WTC11 (cell line): ENCODE data around the gene SMG1.

ENCODE experiments used
- ERG ChIP-seq: fragments of 250-450 bp; sonication (Bioruptor Pico); IDR thresholded peaks from 2 replicates; pipeline ENCODE4 v1.8.0; 2021; ENCODE audit warnings: mild to moderate bottlenecking
- FOXP1 ChIP-seq: sonication (generic); formaldehyde crosslinking; IDR thresholded peaks from 2 replicates; pipeline ENCODE4 v1.8.0; 2022; ENCODE audit warnings: missing genetic modification reagents, mild to moderate bottlenecking, moderate library complexity, borderline replicate concordance
- SOX15 ChIP-seq: fragments of 250-450 bp; sonication (Bioruptor Pico); IDR thresholded peaks from 2 replicates; pipeline ENCODE4 v1.9.0; 2021; ENCODE audit warnings: mild to moderate bottlenecking
- TEAD4 ChIP-seq: sonication (generic); formaldehyde crosslinking; IDR thresholded peaks from 2 replicates; pipeline ENCODE4 v1.8.0; 2022; ENCODE audit warnings: mild to moderate bottlenecking, missing genetic modification reagents
- TF ChIP-seq, protein P1 (sequence below): fragments of 200-600 bp; IDR thresholded peaks from 2 replicates; pipeline ENCODE4 v1.8.0; 2022; ENCODE audit warnings: antibody characterized with exemption
- TF ChIP-seq, protein P2 (sequence below): sonication (generic); formaldehyde crosslinking; IDR thresholded peaks from 2 replicates; pipeline ENCODE4 v1.8.1; 2022; ENCODE audit warnings: mild to moderate bottlenecking, moderate library complexity, missing genetic modification reagents

GRCh38 chr16:18796377-18796776 lies 129.8 kb downstream of the SMG1 start:
- TF ChIP-seq SOX15 (CRISPR knock-in tag) (no peak), ERG (no peak), TEAD4 (CRISPR knock-in tag) (no peak), FOXP1 (CRISPR knock-in tag) (no peak)
- TF ChIP-seq, protein P1, sequence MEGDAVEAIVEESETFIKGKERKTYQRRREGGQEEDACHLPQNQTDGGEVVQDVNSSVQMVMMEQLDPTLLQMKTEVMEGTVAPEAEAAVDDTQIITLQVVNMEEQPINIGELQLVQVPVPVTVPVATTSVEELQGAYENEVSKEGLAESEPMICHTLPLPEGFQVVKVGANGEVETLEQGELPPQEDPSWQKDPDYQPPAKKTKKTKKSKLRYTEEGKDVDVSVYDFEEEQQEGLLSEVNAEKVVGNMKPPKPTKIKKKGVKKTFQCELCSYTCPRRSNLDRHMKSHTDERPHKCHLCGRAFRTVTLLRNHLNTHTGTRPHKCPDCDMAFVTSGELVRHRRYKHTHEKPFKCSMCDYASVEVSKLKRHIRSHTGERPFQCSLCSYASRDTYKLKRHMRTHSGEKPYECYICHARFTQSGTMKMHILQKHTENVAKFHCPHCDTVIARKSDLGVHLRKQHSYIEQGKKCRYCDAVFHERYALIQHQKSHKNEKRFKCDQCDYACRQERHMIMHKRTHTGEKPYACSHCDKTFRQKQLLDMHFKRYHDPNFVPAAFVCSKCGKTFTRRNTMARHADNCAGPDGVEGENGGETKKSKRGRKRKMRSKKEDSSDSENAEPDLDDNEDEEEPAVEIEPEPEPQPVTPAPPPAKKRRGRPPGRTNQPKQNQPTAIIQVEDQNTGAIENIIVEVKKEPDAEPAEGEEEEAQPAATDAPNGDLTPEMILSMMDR: no peak
- TF ChIP-seq, protein P2, sequence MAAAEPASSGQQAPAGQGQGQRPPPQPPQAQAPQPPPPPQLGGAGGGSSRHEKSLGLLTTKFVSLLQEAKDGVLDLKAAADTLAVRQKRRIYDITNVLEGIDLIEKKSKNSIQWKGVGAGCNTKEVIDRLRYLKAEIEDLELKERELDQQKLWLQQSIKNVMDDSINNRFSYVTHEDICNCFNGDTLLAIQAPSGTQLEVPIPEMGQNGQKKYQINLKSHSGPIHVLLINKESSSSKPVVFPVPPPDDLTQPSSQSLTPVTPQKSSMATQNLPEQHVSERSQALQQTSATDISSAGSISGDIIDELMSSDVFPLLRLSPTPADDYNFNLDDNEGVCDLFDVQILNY (CRISPR knock-in tag): no peak
